Liver (tissue), 9 donors: ENCODE measurements around the gene RPTOR. TPM values are rescaled to one million over a fixed set of nuclear protein-coding genes. Genes with fewer than 3 reads are reported as not detected.

Source experiments
- DNase-seq: peaks from one replicate; pipeline ENCODE4 v3.0.0-alpha.2; 2017; ENCODE audit warnings: low spot score
- H3K27ac ChIP-seq, 2 donors: one replicate each; pipeline ENCODE4 v1.7.0; 2013; ENCODE audit warnings: inconsistent platforms in 2 of 2, low read length in 2 of 2, control low read depth in 1 of 2, low read depth in 1 of 2, mild to moderate bottlenecking in 1 of 2
- H3K27me3 ChIP-seq, 4 donors: one replicate each; pipeline versions ENCODE4 v1.6.1 to v1.7.0; 2013; ENCODE audit warnings: low read length in 3 of 4, inconsistent platforms in 1 of 4, mild to moderate bottlenecking in 1 of 4, moderate library complexity in 1 of 4; ENCODE audit not compliant: control insufficient read depth in 4 of 4, insufficient read depth in 4 of 4
- H3K36me3 ChIP-seq, 4 donors: one replicate each; pipeline versions ENCODE4 v1.6.1 to v1.7.0; 2013; ENCODE audit warnings: low read length in 3 of 4, mild to moderate bottlenecking in 3 of 4, low read depth in 1 of 4, moderate library complexity in 1 of 4; ENCODE audit not compliant: control insufficient read depth in 4 of 4, insufficient read depth in 3 of 4
- H3K4me1 ChIP-seq, 4 donors: one replicate each; pipeline versions ENCODE4 v1.6.1 to v1.7.0; 2013; ENCODE audit warnings: low read length in 3 of 4, mild to moderate bottlenecking in 3 of 4, moderate library complexity in 1 of 4; ENCODE audit not compliant: control insufficient read depth in 4 of 4, insufficient read depth in 4 of 4
- H3K4me3 ChIP-seq, 3 donors: one replicate each; pipeline versions ENCODE4 v1.6.1 to v1.7.0; 2013; ENCODE audit warnings: low read length in 3 of 3, control low read depth in 1 of 3, low read depth in 1 of 3, mild to moderate bottlenecking in 1 of 3
- H3K9ac ChIP-seq, 2 donors: one replicate each; pipeline ENCODE4 v1.7.0; 2013; ENCODE audit warnings: low read length in 2 of 2, mild to moderate bottlenecking in 2 of 2, moderate library complexity in 2 of 2, control low read depth in 1 of 2, low read depth in 1 of 2
- H3K9me3 ChIP-seq, 4 donors: one replicate each; pipeline versions ENCODE4 v1.6.1 to v1.7.0; 2013; ENCODE audit warnings: low read length in 3 of 4; ENCODE audit not compliant: control insufficient read depth in 4 of 4
- ATF3 ChIP-seq: IDR thresholded peaks from 2 replicates; pipeline ENCODE4 v1.6.1; 2016; ENCODE audit warnings: antibody characterized with exemption
- CTCF ChIP-seq: fragments of 150-350 bp; IDR thresholded peaks from 2 replicates; pipeline ENCODE4 v1.5.1; 2017; ENCODE audit warnings: improper control_type of control experiment, low read depth, low read length; ENCODE audit not compliant: missing input control
- FOXA1 ChIP-seq: IDR thresholded peaks from 2 replicates; pipeline ENCODE4 v1.6.1; 2016; ENCODE audit warnings: antibody characterized with exemption
- FOXA2 ChIP-seq: IDR thresholded peaks from 2 replicates; pipeline ENCODE4 v1.6.1; 2016; ENCODE audit warnings: antibody characterized with exemption
- HNF4A ChIP-seq, 2 donors: conservative IDR thresholded peaks; 2 replicates each; pipeline ENCODE4 v1.6.1; 2016; ENCODE audit warnings: antibody characterized with exemption in 2 of 2, mild to moderate bottlenecking in 2 of 2
- HNF4G ChIP-seq: IDR thresholded peaks from 2 replicates; pipeline ENCODE4 v1.6.1; 2016; ENCODE audit warnings: antibody characterized with exemption
- MAX ChIP-seq: IDR thresholded peaks from 2 replicates; pipeline ENCODE4 v1.6.1; 2016; ENCODE audit warnings: antibody characterized with exemption
- NR2F2 ChIP-seq: IDR thresholded peaks from 2 replicates; pipeline ENCODE4 v1.6.1; 2016; ENCODE audit warnings: antibody characterized with exemption
- RAD21 ChIP-seq, 2 donors: IDR thresholded peaks; 2 replicates each; pipeline ENCODE4 v1.6.1; 2016; ENCODE audit warnings: antibody characterized with exemption in 2 of 2, mild to moderate bottlenecking in 2 of 2
- REST ChIP-seq: IDR thresholded peaks from 2 replicates; pipeline ENCODE4 v1.6.1; 2016; ENCODE audit warnings: antibody characterized with exemption, mild to moderate bottlenecking
- RXRA ChIP-seq, 2 donors: IDR thresholded peaks; 2 replicates each; pipeline ENCODE4 v1.6.1; 2017 to 2018; ENCODE audit warnings: antibody characterized with exemption in 2 of 2, mild to moderate bottlenecking in 1 of 2
- SP1 ChIP-seq: IDR thresholded peaks from 2 replicates; pipeline ENCODE4 v1.6.1; 2018; ENCODE audit warnings: antibody characterized with exemption, mild to moderate bottlenecking
- TAF1 ChIP-seq: conservative IDR thresholded peaks from 2 replicates; pipeline ENCODE4 v1.6.1; 2016; ENCODE audit warnings: antibody characterized with exemption, mild to moderate bottlenecking
- YY1 ChIP-seq: IDR thresholded peaks from 2 replicates; pipeline ENCODE4 v1.6.1; 2016; ENCODE audit warnings: antibody characterized with exemption, mild to moderate bottlenecking
- ZBTB33 ChIP-seq: IDR thresholded peaks from 2 replicates; pipeline ENCODE4 v1.6.1; 2016; ENCODE audit warnings: antibody characterized with exemption
- WGBS: extraction: QIAGEN DNeasy Blood & Tissue Kit; methylation state at CpG from one replicate; pipeline ENCODE4 v1.1.7; 2013; 5-methylcytosine and 5-hydroxymethylcytosine counted together
- polyA plus RNA-seq, 2 donors: library from polyadenylated mRNA; stranded (reverse) in 1 of 2; unstranded in 1 of 2; fragments of 200-250 nt in 1 of 2; fragments of >200 nt in 1 of 2; fragmentation: Nextera tagmentation in 1 of 2; extraction: Ambion mirVana in 1 of 2; gene quantifications; one replicate each; pipeline versions ENCODE4 v1.2.1 to v1.2.3, GENCODE V29; 2013 to 2015
- total RNA-seq, 2 donors: library from RNA; depleted of rRNA; stranded (reverse); fragments of >200 nt; gene quantifications; one replicate each; pipeline ENCODE4 v1.2.3, GENCODE V29; 2014
- donor health status: healthy.
- donor health status: healthy.
- donor health status: healthy.
- donor health status: healthy.
- donor health status: healthy.

The RPTOR gene
- total and polyA plus RNA-seq, 4 donors = 4.8 to 25.4 (median 11.6) TPM

GRCh38 chr17:80679816-80680215, 135.2 kb downstream of the RPTOR start:
- Histone ChIP-seq H3K27ac (no peak overlapping the region), H3K9ac (no peak overlapping the region), H3K4me3 (no peak overlapping the region), H3K4me1 (no peaks in the 10 kb centered on the region), H3K36me3 (no peaks in the 10 kb centered on the region), H3K27me3 (no peaks in the 10 kb centered on the region), H3K9me3 (no peaks in the 10 kb centered on the region)
- WGBS = 94% methylated on average over 3 of the region's 3 CpGs
- DNase-seq = no peak
- TF ChIP-seq ATF3 (no peak), RAD21 (IDR thresholded peaks at IDR 0.05) (no peak), FOXA2 (no peak), HNF4A (conservative IDR thresholded peaks at IDR 0.05) (no peak)

GRCh38 chr17:80681215-80681614, 136.6 kb downstream of the RPTOR start:
- no peak for TF ChIP-seq FOXA2
- TF ChIP-seq ATF3 = no peak
- no peak for TF ChIP-seq MAX
- TF ChIP-seq YY1 = no peak
- no peak for TF ChIP-seq HNF4G
- no peak for TF ChIP-seq ZBTB33
- TF ChIP-seq RXRA (IDR thresholded peaks at IDR 0.05) = no peak
- TF ChIP-seq HNF4A (conservative IDR thresholded peaks at IDR 0.05) = no peak
- no peaks in the 10 kb centered on the region for H3K9me3 ChIP-seq
- DNase-seq = no peak
- no peaks in the 10 kb centered on the region for H3K36me3 ChIP-seq
- no peak overlapping the region for H3K9ac ChIP-seq
- no peaks in the 10 kb centered on the region for H3K4me1 ChIP-seq
- WGBS = 98% methylated on average over 18 of the region's 18 CpGs
- no peak overlapping the region for H3K27ac ChIP-seq
- no peaks in the 10 kb centered on the region for H3K27me3 ChIP-seq
- H3K4me3 ChIP-seq = no peak overlapping the region

GRCh38 chr17:80682372-80682771, 137.7 kb downstream of the RPTOR start:
- Histone ChIP-seq H3K4me1 (no peaks in the 10 kb centered on the region), H3K9me3 (no peaks in the 10 kb centered on the region), H3K36me3 (no peaks in the 10 kb centered on the region), H3K27ac (no peak overlapping the region), H3K4me3 (no peak overlapping the region), H3K27me3 (no peaks in the 10 kb centered on the region), H3K9ac (no peak overlapping the region)
- 94% methylated on average over 6 of the region's 6 CpGs for WGBS
- no peak for TF ChIP-seq ATF3
- no peak for TF ChIP-seq TAF1
- no peak for TF ChIP-seq CTCF
- TF ChIP-seq REST = no peak
- no peak for TF ChIP-seq FOXA2
- no peak for TF ChIP-seq HNF4A (conservative IDR thresholded peaks at IDR 0.05)
- no peak for TF ChIP-seq NR2F2
- TF ChIP-seq ZBTB33 = no peak
- no peak for TF ChIP-seq FOXA1
- no peak for TF ChIP-seq YY1
- TF ChIP-seq SP1 = no peak
- TF ChIP-seq RXRA (IDR thresholded peaks at IDR 0.05) = no peak
- no peak for TF ChIP-seq MAX
- no peak for TF ChIP-seq HNF4G
- DNase-seq = no peak
